ENCODE measurements around the gene AP1M1. TPM values are rescaled to one million over a fixed set of nuclear protein-coding genes. Genes with fewer than 3 reads are reported as not detected.

AP1M1 gene
- total RNA-seq, 6 experiments from 2014 or later = 44.5 to 102 (median 62.5) TPM

GRCh38 chr19:16268676-16269319 lies 71.1 kb downstream of the AP1M1 start:
- no peaks in the 10 kb centered on the region for H3K4me1 ChIP-seq

GRCh38 chr19:16272945-16273344 lies 75.2 kb downstream of the AP1M1 start:
- no peak for DNase-seq
- Histone ChIP-seq H3K4me1 (no peaks in the 10 kb centered on the region), H3K36me3 (no peaks in the 10 kb centered on the region), H3K4me3 (no peak overlapping the region), H3K9me3 (no peaks in the 10 kb centered on the region), H3K27ac (no peak overlapping the region), H3K27me3 (no peaks in the 10 kb centered on the region)
- 63% methylated on average over 3 of the region's 14 CpGs for WGBS (ENCODE audit: insufficient coverage, low coverage, low lambda C conversion rate, missing lambda C conversion rate)
- intact Hi-C loops (cut with DNase I) = no loop called here
- TF ChIP-seq CTCF (IDR thresholded peaks at IDR 0.05) = no peak
- no peak for TF ChIP-seq POLR2A (IDR thresholded peaks at IDR 0.05)
- no peak for ATAC-seq

More at GRCh38 chr19:16268676-16269319, 71.1 kb downstream of the AP1M1 start:
- TF ChIP-seq CTCF (IDR thresholded peaks at IDR 0.05) (no peak), POLR2A (IDR thresholded peaks at IDR 0.05) (no peak)
- H3K9me3 ChIP-seq = no peaks in the 10 kb centered on the region
- no peaks in the 10 kb centered on the region for H3K27me3 ChIP-seq
- intact Hi-C loops (cut with DNase I) = no loop called here
- H3K36me3 ChIP-seq = no peaks in the 10 kb centered on the region
- 90% methylated on average over 4 of the region's 17 CpGs for WGBS (ENCODE audit: insufficient coverage, low coverage, low lambda C conversion rate, missing lambda C conversion rate)
- no peak overlapping the region for H3K27ac ChIP-seq
- ATAC-seq (no peak), DNase-seq (no peak)
- no peak overlapping the region for H3K4me3 ChIP-seq

GRCh38 chr19:16274447-16274846 lies 76.7 kb downstream of the AP1M1 start:
- peak in 1 of 4 donors; percentile 22 for ATAC-seq
- intact Hi-C loops (cut with DNase I) = no loop called here
- Histone ChIP-seq H3K27ac (no peak overlapping the region), H3K4me3 (no peak overlapping the region), H3K27me3 (no peaks in the 10 kb centered on the region), H3K4me1 (no peaks in the 10 kb centered on the region), H3K9me3 (no peaks in the 10 kb centered on the region), H3K36me3 (no peaks in the 10 kb centered on the region)
- WGBS (ENCODE audit: insufficient coverage, low coverage, low lambda C conversion rate, missing lambda C conversion rate) = 76% methylated on average over 6 of the region's 6 CpGs
- DNase-seq = no peak
- no peak for TF ChIP-seq POLR2A (IDR thresholded peaks at IDR 0.05)
- no peak for TF ChIP-seq CTCF (IDR thresholded peaks at IDR 0.05)

- 66% methylated on average over 4 of the region's 4 CpGs for WGBS (ENCODE audit: insufficient coverage, low coverage, low lambda C conversion rate, missing lambda C conversion rate)
- no peak for TF ChIP-seq POLR2A (IDR thresholded peaks at IDR 0.05)
- no peak for TF ChIP-seq CTCF (IDR thresholded peaks at IDR 0.05)
- no peak overlapping the region for H3K27ac ChIP-seq
Measured at GRCh38 chr19:16280306-16280705, 82.6 kb downstream of the AP1M1 start.

More at GRCh38 chr19:16280306-16280705, 82.6 kb downstream of the AP1M1 start:
- H3K27me3 ChIP-seq = no peaks in the 10 kb centered on the region
- DNase-seq = no peak
- H3K36me3 ChIP-seq = no peaks in the 10 kb centered on the region
- H3K4me3 ChIP-seq = no peak overlapping the region
- ATAC-seq = no peak
- H3K9me3 ChIP-seq = no peaks in the 10 kb centered on the region
- intact Hi-C loops (cut with DNase I) = no loop called here
- no peaks in the 10 kb centered on the region for H3K4me1 ChIP-seq
